ENCODE measurements around the gene UBE2D2.
"Not testable (repeated sequence)": the region's sequence is repeated elsewhere in the genome, so short reads cannot be mapped to it uniquely, and the experiment has no call there.

The UBE2D2 gene

DNA sequence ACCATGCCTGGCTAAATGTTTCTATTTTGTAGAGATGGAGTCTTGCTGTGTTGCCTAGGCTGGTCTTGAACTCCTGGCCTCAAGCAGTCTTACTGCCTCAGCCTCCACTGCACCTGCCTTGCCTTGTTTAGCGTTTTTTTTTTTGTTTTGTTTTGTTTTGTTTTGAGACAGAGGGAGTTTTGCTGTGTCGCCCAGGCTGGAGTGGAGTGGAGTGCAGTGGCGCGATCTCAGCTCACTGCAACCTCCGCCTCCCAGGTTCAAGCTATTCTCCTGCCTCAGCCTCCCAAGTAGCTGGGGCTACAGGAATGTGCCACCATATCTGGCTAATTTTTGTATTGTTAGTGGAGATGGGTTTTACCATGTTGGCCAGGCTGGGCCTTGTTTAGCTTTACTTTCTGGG, 27.0 kb downstream of the UBE2D2 start:
- not testable (repeated sequence) for DNase-seq

- no peak for DNase-seq
Measured at GRCh38 chr5:139588962-139589361, 27.8 kb downstream of the UBE2D2 start.

- no peak for DNase-seq
Measured at GRCh38 chr5:139592289-139592688, 31.1 kb downstream of the UBE2D2 start.

DNA sequence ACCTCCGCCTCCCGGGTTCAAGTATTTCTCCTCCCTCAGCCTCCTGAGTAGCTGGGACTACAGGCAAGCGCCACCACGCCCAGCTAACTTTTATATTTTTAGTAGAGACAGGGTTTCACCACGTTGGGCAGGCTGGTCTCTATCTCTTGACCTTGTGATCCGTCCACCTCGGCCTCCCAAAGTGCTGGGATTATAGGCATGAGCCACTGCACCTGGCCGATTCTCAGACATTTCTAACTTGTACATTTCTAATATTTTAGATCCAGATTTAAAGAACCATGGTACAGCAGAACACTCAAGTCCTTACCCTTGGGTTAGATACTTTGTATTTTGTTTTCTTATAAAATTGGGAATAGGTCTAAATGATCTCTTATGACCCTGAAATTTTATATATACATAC, 31.9 kb downstream of the UBE2D2 start:
- not testable (repeated sequence) for DNase-seq

- DNase-seq: no peak
Measured at GRCh38 chr5:139593716-139594319, 32.7 kb downstream of the UBE2D2 start.

DNA sequence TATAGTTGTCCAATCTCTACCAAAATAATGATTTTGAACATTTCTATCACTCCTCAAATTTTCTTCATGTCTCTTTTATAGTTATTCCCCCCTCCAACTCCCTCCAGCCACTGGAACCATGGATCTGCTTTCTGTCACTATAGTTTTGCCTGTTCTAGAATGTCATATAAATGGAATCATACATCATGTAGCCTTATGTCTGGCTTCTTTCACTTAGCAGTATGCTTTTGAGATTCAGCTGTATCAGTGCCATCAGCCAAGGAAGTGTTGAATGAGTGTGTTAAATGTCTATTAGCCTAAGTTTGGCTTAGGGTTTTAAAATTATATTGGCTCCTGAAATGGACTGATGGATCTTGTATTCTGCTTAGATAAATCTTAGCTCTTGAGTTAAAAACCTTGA, 36.0 kb downstream of the UBE2D2 start:
- no peak for DNase-seq

DNA sequence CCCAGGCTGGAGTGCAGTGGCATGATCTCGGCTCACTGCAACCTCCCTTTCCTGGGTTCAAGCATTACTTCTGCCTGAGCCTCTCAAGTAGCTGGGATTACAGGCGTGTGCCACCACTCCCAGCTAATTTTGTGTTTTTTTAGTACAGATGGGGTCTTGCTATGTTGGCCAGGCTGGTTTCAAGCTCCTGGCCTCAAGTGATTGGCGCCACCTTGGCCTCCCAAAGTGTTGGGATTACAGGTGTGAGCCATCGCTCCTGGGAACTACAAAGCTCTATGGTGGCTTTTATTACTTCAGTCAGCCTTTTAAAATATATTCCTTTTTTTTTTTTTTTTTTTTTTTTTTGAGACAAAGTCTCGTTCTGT, 37.4 kb downstream of the UBE2D2 start:
- DNase-seq: not testable (repeated sequence)

DNA sequence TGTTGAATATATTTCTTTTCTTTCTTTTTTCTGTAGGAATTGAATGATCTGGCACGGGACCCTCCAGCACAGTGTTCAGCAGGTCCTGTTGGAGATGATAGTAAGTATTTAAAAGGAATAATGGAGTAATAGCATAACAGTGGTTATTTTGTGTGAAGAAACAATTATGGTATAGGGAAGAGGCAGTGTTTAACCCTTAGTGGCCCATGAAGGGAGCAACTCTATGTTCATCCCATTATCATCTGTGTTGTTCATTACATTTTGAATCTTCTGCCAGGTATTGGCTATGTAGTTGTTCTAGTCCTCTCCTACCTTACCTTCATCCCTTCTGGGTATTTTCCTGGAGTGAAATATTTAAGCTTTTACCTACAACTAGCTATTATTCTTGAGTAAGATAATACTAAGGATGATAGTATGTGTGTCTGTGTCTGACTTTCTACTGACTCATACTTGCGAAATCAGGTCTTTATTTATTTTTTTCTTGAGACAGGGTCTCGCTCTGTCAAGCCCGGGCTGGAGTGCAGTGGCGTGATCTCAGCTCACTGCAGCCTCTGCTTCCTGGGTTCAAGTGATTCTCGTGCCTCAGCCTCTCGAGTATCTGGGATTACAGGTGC, 39.3 kb downstream of the UBE2D2 start:
- peak; percentile 12 for DNase-seq

GRCh38 chr5:139601429-139601828, 40.3 kb downstream of the UBE2D2 start:
- no peak for DNase-seq

GRCh38 chr5:139601948-139602347, 40.8 kb downstream of the UBE2D2 start:
- DNase-seq: not testable (repeated sequence)

DNA sequence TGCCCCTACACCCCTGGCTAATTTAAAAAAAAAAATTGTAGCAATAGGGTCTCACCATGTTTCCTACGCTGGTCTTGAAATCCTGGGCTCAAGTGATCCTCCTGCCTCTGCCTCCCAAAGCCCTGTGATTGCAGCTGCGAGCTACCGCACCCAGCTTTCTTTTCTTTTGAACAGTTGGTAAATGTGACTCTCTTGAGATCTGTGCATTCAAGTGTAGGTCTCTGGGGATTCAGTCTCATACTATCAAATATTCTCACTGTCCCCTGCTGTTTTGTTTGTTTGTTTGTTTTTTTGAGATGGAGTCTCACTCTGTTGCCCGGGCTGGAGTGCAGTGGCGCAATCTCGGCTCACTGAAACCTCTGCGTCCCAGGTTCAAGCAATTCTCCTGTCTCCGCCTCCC, 44.7 kb downstream of the UBE2D2 start:
- DNase-seq: no peak

DNA sequence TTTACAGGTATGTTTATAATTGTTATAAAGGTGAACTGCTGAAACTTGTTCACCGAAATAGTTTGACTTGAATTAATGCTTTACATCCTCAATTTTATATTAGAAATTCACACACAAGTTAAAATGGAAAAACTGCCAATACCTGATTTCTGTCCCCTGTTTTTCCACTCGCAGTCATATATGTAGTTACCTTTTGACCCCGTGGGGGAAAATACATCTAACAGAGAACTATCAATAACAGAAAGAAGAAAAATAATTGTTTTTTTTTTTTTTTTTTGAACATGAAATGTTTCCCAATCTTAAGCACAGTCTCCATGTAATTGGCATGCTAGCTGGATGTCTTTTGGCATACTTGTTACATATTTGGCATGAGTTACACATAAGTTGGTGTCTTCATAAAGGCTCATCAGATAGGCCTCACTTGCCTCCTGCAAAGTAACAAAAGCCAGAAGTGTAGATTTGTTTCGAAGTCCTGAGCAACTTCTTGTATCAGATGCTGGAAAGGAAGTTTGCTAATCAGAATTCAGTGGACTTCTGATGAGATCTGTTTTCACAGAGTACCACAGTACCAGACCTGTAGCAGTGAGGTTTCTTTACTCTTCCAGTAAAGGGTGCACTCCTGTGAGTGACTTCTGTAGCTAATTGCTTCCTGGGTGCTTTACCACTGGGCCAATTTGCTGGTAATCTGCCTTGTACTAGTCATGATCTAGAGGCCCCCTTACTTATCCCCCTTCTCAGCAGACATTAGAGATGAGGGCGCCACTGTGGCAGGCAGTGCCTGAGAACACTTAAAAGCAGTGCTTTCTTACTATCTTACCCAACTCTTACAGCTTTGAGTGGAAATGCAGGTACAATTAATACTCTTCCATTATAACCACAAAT, 50.8 kb downstream of the UBE2D2 start:
- DNase-seq: no peak

DNA sequence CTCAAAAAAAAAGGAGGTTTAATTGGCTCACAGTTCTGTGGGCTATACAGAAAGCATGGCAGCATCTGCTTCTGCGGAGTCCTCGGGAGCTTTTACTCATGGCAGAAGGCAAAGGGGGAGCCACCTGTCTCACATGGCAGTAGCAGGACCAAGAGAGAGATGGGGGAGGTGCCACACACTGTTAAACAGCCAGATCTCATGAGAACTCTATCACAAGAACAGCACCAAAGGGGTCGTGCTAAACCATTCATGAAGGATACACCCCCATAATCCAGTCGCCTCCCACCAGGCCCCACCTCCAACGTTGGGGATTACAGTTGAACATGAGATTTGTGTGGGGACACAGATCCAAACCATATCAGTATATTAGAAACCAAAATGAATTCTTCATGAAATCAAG, 58.7 kb downstream of the UBE2D2 start:
- no peak for DNase-seq

- not testable (repeated sequence) for DNase-seq
Measured at GRCh38 chr5:139625398-139625797, 64.3 kb downstream of the UBE2D2 start.

DNA sequence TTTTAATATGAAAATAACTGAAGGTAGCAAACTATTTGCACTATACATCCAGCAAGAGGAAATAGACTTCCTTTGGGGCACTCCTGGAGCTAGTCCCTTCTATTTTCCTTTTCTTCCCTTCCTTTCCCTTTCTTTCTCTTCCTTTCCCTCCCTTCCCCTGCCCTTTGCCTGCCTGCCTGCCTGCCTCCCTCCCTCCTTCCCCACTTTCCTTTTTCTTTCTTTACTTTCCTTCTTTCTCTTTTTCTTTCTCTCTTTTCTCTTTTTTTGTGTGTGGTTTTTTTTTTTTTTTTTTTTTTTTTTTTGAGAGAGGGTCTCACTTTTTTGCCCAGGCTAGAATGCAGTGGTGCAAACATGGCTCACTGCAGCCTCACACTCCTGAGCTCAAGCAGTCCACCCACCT, 69.7 kb downstream of the UBE2D2 start:
- DNase-seq: no peak

GRCh38 chr5:139631520-139632165, 70.5 kb downstream of the UBE2D2 start:
- DNase-seq: no peak

- DNase-seq: peak; percentile 60
Measured at GRCh38 chr5:139633295-139634027, 72.3 kb downstream of the UBE2D2 start.

- DNase-seq: no peak
Measured at GRCh38 chr5:139634028-139634325, 72.8 kb downstream of the UBE2D2 start.

GRCh38 chr5:139634541-139634940, 73.4 kb downstream of the UBE2D2 start:
- no peak for DNase-seq

- no peak for DNase-seq
Measured at GRCh38 chr5:139635191-139635590, 74.1 kb downstream of the UBE2D2 start.

GRCh38 chr5:139635606-139636206, 74.6 kb downstream of the UBE2D2 start:
- peak; percentile 79 for DNase-seq

- DNase-seq: no peak
Measured at GRCh38 chr5:139636207-139636792, 75.2 kb downstream of the UBE2D2 start.
